Endometrial microvascular endothelial cells (primary cell): ENCODE measurements around the gene ARHGEF16. TPM values are rescaled to one million over a fixed set of nuclear protein-coding genes. Genes with fewer than 3 reads are reported as not detected.

ENCODE experiments used
- in situ Hi-C: cut with HindIII; loops from 2 replicates; pipeline ENCODE4 v1.10.0; 2017; ENCODE audit warnings: low sequenced_read_pairs, low pct_unique_long_range_greater_than_20kb; ENCODE audit errors: inconsistent ontology term
- total RNA-seq: library from RNA; depleted of rRNA; stranded (reverse); fragments of >200 nt; gene quantifications from one replicate; pipeline ENCODE4 v1.2.3, GENCODE V29; 2015; ENCODE audit errors: inconsistent ontology term

The ARHGEF16 gene
- total RNA-seq, 1 donor from 2014 or later, result not detected

- in situ Hi-C loops, result no loop called here
Observed at GRCh38 chr1:3451994-3452865, 2.2 kb upstream of the ARHGEF16 start.

- in situ Hi-C loops, result no loop called here
Observed at GRCh38 chr1:3452866-3453175, 1.6 kb upstream of the ARHGEF16 start.

GRCh38 chr1:3453203-3453761 is 1.2 kb upstream of the ARHGEF16 start:
- in situ Hi-C loops, result no loop called here

- in situ Hi-C loops, result no loop called here
Observed at GRCh38 chr1:3454811-3455618, 550 bp downstream of the ARHGEF16 start.

- in situ Hi-C loops, result no loop called here
Observed at GRCh38 chr1:3455670-3456448, 1.4 kb downstream of the ARHGEF16 start.

GRCh38 chr1:3456449-3456963 is 2.0 kb downstream of the ARHGEF16 start:
- in situ Hi-C loops, result no loop called here

GRCh38 chr1:3456964-3457909 is 2.8 kb downstream of the ARHGEF16 start:
- in situ Hi-C loops, result no loop called here

- in situ Hi-C loops, result no loop called here
Observed at GRCh38 chr1:3457910-3458883, 3.7 kb downstream of the ARHGEF16 start.

GRCh38 chr1:3459051-3459908 is 4.8 kb downstream of the ARHGEF16 start:
- in situ Hi-C loops, result no loop called here

- in situ Hi-C loops, result no loop called here
Observed at GRCh38 chr1:3459940-3460671, 5.6 kb downstream of the ARHGEF16 start.

GRCh38 chr1:3460672-3461131 is 6.2 kb downstream of the ARHGEF16 start:
- in situ Hi-C loops, result no loop called here

- in situ Hi-C loops, result no loop called here
Observed at GRCh38 chr1:3461238-3461933, 6.9 kb downstream of the ARHGEF16 start.

GRCh38 chr1:3461934-3462275 is 7.4 kb downstream of the ARHGEF16 start:
- in situ Hi-C loops, result no loop called here

- in situ Hi-C loops, result no loop called here
Observed at GRCh38 chr1:3462356-3463012, 8.0 kb downstream of the ARHGEF16 start.
